BLaER1 (cell line): ENCODE data around the gene GPRC5B.

Experiments used
- H3K27ac ChIP-seq: shearing (Covaris generic); formaldehyde crosslinking; 2 replicates; pipeline ENCODE4 v1.8.1; 2022
- H3K27me3 ChIP-seq: shearing (Covaris generic); formaldehyde crosslinking; 2 replicates; pipeline ENCODE4 v1.8.1; 2022
- H3K36me3 ChIP-seq: shearing (Covaris generic); formaldehyde crosslinking; 2 replicates; pipeline ENCODE4 v1.8.1; 2022
- H3K4me1 ChIP-seq: shearing (Covaris generic); formaldehyde crosslinking; 2 replicates; pipeline ENCODE4 v1.8.1; 2022
- H3K4me2 ChIP-seq: shearing (Covaris generic); formaldehyde crosslinking; 2 replicates; pipeline ENCODE4 v1.8.1; 2022
- H3K4me3 ChIP-seq: shearing (Covaris generic); formaldehyde crosslinking; 2 replicates; pipeline ENCODE4 v1.8.1; 2022
- H3K9ac ChIP-seq: shearing (Covaris generic); formaldehyde crosslinking; 2 replicates; pipeline ENCODE4 v1.8.1; 2022
- H3K9me3 ChIP-seq: shearing (Covaris generic); formaldehyde crosslinking; 2 replicates; pipeline ENCODE4 v1.8.1; 2022
- H4K20me1 ChIP-seq: shearing (Covaris generic); formaldehyde crosslinking; 2 replicates; pipeline ENCODE4 v1.8.1; 2022
- Cebpa-rat ChIP-seq: shearing (Covaris generic); IDR thresholded peaks from 2 replicates; pipeline ENCODE4 v1.8.1; 2022

Gene GPRC5B

GRCh38 chr16:19850131-19850817, 34.4 kb downstream of the GPRC5B start:
- H3K27me3 ChIP-seq: no peaks in the 10 kb centered on the region
- H3K4me3 ChIP-seq: no peak overlapping the region
- TF ChIP-seq Cebpa-rat: no peak
- no peak overlapping the region for H3K9ac ChIP-seq
- H3K9me3 ChIP-seq: no peaks in the 10 kb centered on the region
- H3K36me3 ChIP-seq: no peaks in the 10 kb centered on the region
- no peaks in the 10 kb centered on the region for H4K20me1 ChIP-seq
- H3K4me2 ChIP-seq: no peak overlapping the region
- no peak overlapping the region for H3K27ac ChIP-seq
- peaks cover 6% of the 10 kb centered on the region; the same call in 1 of the 2 replicates for H3K4me1 ChIP-seq

GRCh38 chr16:19848756-19849155, 35.9 kb downstream of the GPRC5B start:
- Histone ChIP-seq H3K27ac (no peak overlapping the region), H3K36me3 (no peaks in the 10 kb centered on the region), H3K27me3 (no peaks in the 10 kb centered on the region), H4K20me1 (no peaks in the 10 kb centered on the region), H3K4me2 (no peak overlapping the region), H3K9me3 (no peaks in the 10 kb centered on the region), H3K4me1 (no peaks in the 10 kb centered on the region), H3K4me3 (no peak overlapping the region), H3K9ac (no peak overlapping the region)
- no peak for TF ChIP-seq Cebpa-rat

- TF ChIP-seq Cebpa-rat: no peak
- Histone ChIP-seq H4K20me1 (no peaks in the 10 kb centered on the region), H3K27ac (no peak overlapping the region), H3K9ac (no peak overlapping the region), H3K27me3 (no peaks in the 10 kb centered on the region), H3K4me3 (no peak overlapping the region), H3K4me1 (no peaks in the 10 kb centered on the region), H3K36me3 (no peaks in the 10 kb centered on the region), H3K9me3 (no peaks in the 10 kb centered on the region), H3K4me2 (no peak overlapping the region)
Observed at GRCh38 chr16:19846436-19846835, 38.2 kb downstream of the GPRC5B start.

GRCh38 chr16:19844945-19845641, 39.6 kb downstream of the GPRC5B start:
- Histone ChIP-seq H3K27ac (no peak overlapping the region), H3K4me3 (no peak overlapping the region)

GRCh38 chr16:19843371-19843770, 41.3 kb downstream of the GPRC5B start:
- TF ChIP-seq Cebpa-rat: no peak
- Histone ChIP-seq H3K27me3 (no peaks in the 10 kb centered on the region), H3K36me3 (no peaks in the 10 kb centered on the region), H3K9me3 (no peaks in the 10 kb centered on the region), H4K20me1 (no peaks in the 10 kb centered on the region), H3K4me2 (no peak overlapping the region), H3K4me1 (peaks cover 6% of the 10 kb centered on the region), H3K9ac (no peak overlapping the region), H3K27ac (no peak overlapping the region), H3K4me3 (no peak overlapping the region)

More at GRCh38 chr16:19844945-19845641, 39.6 kb downstream of the GPRC5B start:
- H4K20me1 ChIP-seq: no peaks in the 10 kb centered on the region
- no peaks in the 10 kb centered on the region for H3K36me3 ChIP-seq
- TF ChIP-seq Cebpa-rat: no peak
- no peaks in the 10 kb centered on the region for H3K9me3 ChIP-seq
- H3K9ac ChIP-seq: no peak overlapping the region
- H3K27me3 ChIP-seq: no peaks in the 10 kb centered on the region
- H3K4me1 ChIP-seq: peaks cover 6% of the 10 kb centered on the region
- no peak overlapping the region for H3K4me2 ChIP-seq

GRCh38 chr16:19842426-19843157, 42.1 kb downstream of the GPRC5B start:
- H3K36me3 ChIP-seq: no peaks in the 10 kb centered on the region
- H3K27ac ChIP-seq: no peak overlapping the region
- H3K27me3 ChIP-seq: no peaks in the 10 kb centered on the region

GRCh38 chr16:19841184-19841583, 43.5 kb downstream of the GPRC5B start:
- H3K36me3 ChIP-seq: no peaks in the 10 kb centered on the region
- H3K9ac ChIP-seq: no peak overlapping the region
- H3K4me2 ChIP-seq: no peak overlapping the region
- H4K20me1 ChIP-seq: no peaks in the 10 kb centered on the region
- TF ChIP-seq Cebpa-rat: no peak
- H3K27ac ChIP-seq: no peak overlapping the region
- H3K9me3 ChIP-seq: no peaks in the 10 kb centered on the region
- no peak overlapping the region for H3K4me3 ChIP-seq
- no peaks in the 10 kb centered on the region for H3K27me3 ChIP-seq
- H3K4me1 ChIP-seq: peaks cover 6% of the 10 kb centered on the region

More at GRCh38 chr16:19842426-19843157, 42.1 kb downstream of the GPRC5B start:
- no peak for TF ChIP-seq Cebpa-rat
- no peaks in the 10 kb centered on the region for H4K20me1 ChIP-seq
- no peak overlapping the region for H3K4me3 ChIP-seq
- H3K4me1 ChIP-seq: peaks cover 6% of the 10 kb centered on the region
- H3K9ac ChIP-seq: no peak overlapping the region
- no peaks in the 10 kb centered on the region for H3K9me3 ChIP-seq
- H3K4me2 ChIP-seq: no peak overlapping the region

GRCh38 chr16:19840524-19841110, 44.0 kb downstream of the GPRC5B start:
- Histone ChIP-seq H3K4me2 (no peak overlapping the region), H3K36me3 (no peaks in the 10 kb centered on the region), H3K27me3 (no peaks in the 10 kb centered on the region), H3K9ac (no peak overlapping the region), H3K9me3 (no peaks in the 10 kb centered on the region), H3K27ac (no peak overlapping the region), H3K4me3 (no peak overlapping the region), H3K4me1 (peaks cover 6% of the 10 kb centered on the region), H4K20me1 (no peaks in the 10 kb centered on the region)
- no peak for TF ChIP-seq Cebpa-rat

GRCh38 chr16:19837984-19838707, 46.5 kb downstream of the GPRC5B start:
- Histone ChIP-seq H3K27ac (no peak overlapping the region), H3K9ac (no peak overlapping the region), H3K4me2 (no peak overlapping the region), H3K27me3 (no peaks in the 10 kb centered on the region), H3K9me3 (no peaks in the 10 kb centered on the region), H3K4me1 (peaks cover 6% of the 10 kb centered on the region), H4K20me1 (no peaks in the 10 kb centered on the region), H3K4me3 (no peak overlapping the region), H3K36me3 (no peaks in the 10 kb centered on the region)
- no peak for TF ChIP-seq Cebpa-rat
